ENCODE results near the gene PCDHA10.
A peak's percentile ranks its signal among the peaks of the same experiment; 100 is the strongest.
"Not testable (repeated sequence)": the region's sequence is repeated elsewhere in the genome, so short reads cannot be mapped to it uniquely, and the experiment has no call there.

The PCDHA10 gene, protein sequence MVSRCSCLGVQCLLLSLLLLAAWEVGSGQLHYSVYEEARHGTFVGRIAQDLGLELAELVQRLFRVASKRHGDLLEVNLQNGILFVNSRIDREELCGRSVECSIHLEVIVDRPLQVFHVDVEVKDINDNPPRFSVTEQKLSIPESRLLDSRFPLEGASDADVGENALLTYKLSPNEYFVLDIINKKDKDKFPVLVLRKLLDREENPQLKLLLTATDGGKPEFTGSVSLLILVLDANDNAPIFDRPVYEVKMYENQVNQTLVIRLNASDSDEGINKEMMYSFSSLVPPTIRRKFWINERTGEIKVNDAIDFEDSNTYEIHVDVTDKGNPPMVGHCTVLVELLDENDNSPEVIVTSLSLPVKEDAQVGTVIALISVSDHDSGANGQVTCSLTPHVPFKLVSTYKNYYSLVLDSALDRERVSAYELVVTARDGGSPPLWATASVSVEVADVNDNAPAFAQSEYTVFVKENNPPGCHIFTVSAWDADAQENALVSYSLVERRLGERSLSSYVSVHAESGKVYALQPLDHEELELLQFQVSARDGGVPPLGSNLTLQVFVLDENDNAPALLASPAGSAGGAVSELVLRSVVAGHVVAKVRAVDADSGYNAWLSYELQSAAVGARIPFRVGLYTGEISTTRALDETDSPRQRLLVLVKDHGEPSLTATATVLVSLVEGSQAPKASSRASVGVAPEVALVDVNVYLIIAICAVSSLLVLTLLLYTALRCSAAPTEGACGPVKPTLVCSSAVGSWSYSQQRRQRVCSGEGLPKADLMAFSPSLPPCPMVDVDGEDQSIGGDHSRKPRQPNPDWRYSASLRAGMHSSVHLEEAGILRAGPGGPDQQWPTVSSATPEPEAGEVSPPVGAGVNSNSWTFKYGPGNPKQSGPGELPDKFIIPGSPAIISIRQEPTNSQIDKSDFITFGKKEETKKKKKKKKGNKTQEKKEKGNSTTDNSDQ

DNA sequence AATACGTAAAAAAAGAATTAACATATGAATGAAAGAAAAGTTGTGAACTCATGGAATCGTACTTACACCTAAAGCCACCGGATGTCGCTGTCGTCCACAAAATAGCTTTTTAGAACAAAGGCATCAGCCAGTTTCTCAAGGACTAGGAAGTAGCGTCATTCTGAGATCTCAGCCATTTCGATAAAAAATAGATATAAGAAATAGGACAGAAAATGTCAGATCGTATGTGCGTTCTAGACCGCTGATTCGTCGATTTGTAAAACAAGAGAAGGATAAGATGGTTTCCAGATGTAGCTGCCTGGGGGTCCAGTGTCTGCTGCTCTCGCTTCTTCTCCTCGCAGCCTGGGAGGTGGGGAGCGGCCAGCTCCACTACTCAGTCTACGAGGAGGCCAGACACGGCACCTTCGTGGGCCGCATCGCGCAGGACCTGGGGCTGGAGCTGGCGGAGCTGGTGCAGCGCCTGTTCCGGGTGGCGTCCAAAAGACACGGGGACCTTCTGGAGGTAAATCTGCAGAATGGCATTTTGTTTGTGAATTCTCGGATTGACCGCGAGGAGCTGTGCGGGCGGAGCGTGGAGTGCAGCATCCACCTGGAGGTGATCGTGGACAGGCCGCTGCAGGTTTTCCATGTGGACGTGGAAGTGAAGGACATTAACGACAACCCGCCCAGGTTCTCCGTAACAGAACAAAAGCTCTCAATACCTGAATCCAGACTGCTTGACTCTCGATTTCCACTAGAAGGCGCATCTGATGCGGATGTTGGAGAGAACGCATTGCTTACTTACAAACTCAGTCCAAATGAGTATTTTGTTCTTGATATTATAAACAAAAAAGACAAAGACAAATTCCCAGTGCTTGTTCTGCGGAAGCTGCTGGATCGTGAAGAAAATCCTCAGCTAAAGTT, at the start of gene PCDHA10:
Gene PCDHA10, plus strand, starts transcription at position 126 of the 903 bp plus-strand sequence. Its CDS starts 152 bp downstream, at position 278.
- H3K36me3 Mint-ChIP-seq, result peaks cover 2% of the 10 kb centered on the region
- no peaks in the 10 kb centered on the region for H3K4me1 Mint-ChIP-seq (ENCODE audit: low read depth)
- peaks cover 18% of the 10 kb centered on the region for H3K9me3 Mint-ChIP-seq (ENCODE audit: low read depth)
- no peak within 1 kb of the TSS for H3K27ac Mint-ChIP-seq
- peaks cover 25% of the 10 kb centered on the region for H3K27me3 Mint-ChIP-seq
- H3K4me3 Mint-ChIP-seq, result no peak within 1 kb of the TSS

DNA sequence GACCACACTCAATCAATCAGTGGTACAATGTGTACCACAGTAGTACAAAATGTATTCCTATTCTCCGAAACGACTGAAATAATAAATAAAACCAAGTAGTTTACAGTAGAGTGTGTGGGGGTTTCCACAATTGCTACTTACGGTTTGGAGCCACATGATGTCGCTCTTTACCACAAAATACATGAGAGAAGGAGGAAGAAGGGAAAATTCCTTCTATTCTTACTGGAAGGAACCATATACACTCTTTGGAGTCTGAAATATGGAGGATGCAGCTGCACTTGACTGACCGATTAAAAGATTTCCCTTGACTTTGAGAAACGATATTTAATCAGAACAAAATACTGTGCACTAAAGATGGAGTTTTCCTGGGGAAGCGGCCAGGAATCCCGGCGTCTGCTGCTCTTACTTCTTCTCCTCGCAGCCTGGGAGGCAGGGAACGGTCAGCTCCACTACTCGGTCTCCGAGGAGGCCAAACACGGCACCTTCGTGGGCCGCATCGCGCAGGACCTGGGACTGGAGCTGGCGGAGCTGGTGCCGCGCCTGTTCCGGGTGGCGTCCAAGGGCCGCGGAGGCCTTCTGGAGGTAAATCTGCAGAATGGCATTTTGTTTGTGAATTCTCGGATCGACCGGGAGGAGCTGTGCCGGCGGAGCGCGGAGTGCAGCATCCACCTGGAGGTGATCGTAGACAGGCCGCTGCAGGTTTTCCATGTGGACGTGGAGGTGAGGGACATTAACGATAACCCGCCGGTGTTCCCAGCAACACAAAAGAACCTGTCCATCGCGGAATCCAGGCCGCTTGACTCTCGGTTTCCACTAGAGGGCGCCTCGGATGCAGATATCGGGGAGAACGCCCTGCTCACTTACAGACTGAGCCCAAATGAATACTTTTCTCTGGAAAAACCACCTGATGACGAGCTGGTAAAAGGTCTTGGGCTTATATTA, 48.6 kb upstream of the PCDHA10 start, which contains the start of gene PCDHA4:
Gene PCDHA4, plus strand, starts transcription at position 235 of the 942 bp plus-strand sequence.
- no peak within 1 kb of the TSS for H3K27ac Mint-ChIP-seq
- H3K36me3 Mint-ChIP-seq, result peaks cover 22% of the 10 kb centered on the region
- peaks cover 35% of the 10 kb centered on the region for H3K27me3 Mint-ChIP-seq
- no peak within 1 kb of the TSS for H3K4me3 Mint-ChIP-seq
- H3K4me1 Mint-ChIP-seq (ENCODE audit: low read depth), result no peaks in the 10 kb centered on the region
- peaks cover 16% of the 10 kb centered on the region for H3K9me3 Mint-ChIP-seq (ENCODE audit: low read depth)

DNA sequence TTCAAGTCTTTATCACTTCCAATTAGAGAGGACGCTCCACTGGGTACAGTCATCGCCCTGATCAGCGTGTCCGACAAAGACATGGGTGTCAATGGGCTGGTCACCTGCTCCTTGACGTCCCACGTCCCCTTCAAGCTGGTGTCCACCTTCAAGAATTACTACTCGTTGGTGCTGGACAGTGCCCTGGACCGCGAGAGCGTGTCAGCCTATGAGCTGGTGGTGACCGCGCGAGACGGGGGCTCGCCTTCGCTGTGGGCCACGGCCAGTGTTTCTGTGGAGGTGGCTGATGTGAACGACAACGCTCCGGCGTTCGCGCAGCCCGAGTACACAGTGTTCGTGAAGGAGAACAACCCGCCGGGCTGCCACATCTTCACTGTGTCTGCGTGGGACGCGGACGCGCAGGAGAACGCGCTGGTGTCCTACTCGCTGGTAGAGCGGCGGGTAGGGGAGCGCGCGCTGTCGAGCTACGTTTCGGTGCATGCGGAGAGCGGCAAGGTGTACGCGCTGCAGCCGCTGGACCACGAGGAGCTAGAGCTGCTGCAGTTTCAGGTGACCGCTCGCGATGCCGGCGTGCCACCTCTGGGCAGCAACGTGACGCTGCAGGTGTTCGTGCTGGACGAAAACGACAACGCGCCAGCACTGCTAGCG, 47.3 kb upstream of the PCDHA10 start:
- H3K27me3 Mint-ChIP-seq, result peaks cover 38% of the 10 kb centered on the region
- not testable (repeated sequence) for H3K4me1 Mint-ChIP-seq (ENCODE audit: low read depth); H3K27ac Mint-ChIP-seq; H3K4me3 Mint-ChIP-seq
- H3K36me3 Mint-ChIP-seq, result peaks cover 22% of the 10 kb centered on the region
- H3K9me3 Mint-ChIP-seq (ENCODE audit: low read depth), result peaks cover 26% of the 10 kb centered on the region

DNA sequence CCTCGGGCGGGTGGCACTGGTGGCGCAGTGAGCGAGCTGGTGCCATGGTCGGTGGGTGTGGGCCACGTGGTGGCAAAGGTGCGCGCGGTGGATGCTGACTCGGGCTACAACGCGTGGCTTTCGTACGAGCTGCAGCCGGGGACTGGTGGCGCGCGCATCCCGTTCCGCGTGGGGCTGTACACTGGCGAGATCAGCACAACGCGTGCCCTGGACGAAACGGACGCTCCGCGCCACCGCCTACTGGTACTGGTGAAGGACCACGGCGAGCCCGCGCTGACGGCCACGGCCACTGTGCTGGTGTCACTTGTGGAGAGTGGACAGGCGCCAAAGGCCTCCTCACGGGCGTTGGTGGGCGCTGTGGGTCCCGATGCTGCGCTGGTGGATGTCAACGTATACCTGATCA, 46.8 kb upstream of the PCDHA10 start:
- H3K27ac Mint-ChIP-seq, result no peak overlapping the region
- peaks cover 35% of the 10 kb centered on the region for H3K27me3 Mint-ChIP-seq
- peaks cover 21% of the 10 kb centered on the region for H3K9me3 Mint-ChIP-seq (ENCODE audit: low read depth)
- no peak overlapping the region for H3K4me3 Mint-ChIP-seq
- no peaks in the 10 kb centered on the region for H3K4me1 Mint-ChIP-seq (ENCODE audit: low read depth)
- H3K36me3 Mint-ChIP-seq, result peaks cover 21% of the 10 kb centered on the region

DNA sequence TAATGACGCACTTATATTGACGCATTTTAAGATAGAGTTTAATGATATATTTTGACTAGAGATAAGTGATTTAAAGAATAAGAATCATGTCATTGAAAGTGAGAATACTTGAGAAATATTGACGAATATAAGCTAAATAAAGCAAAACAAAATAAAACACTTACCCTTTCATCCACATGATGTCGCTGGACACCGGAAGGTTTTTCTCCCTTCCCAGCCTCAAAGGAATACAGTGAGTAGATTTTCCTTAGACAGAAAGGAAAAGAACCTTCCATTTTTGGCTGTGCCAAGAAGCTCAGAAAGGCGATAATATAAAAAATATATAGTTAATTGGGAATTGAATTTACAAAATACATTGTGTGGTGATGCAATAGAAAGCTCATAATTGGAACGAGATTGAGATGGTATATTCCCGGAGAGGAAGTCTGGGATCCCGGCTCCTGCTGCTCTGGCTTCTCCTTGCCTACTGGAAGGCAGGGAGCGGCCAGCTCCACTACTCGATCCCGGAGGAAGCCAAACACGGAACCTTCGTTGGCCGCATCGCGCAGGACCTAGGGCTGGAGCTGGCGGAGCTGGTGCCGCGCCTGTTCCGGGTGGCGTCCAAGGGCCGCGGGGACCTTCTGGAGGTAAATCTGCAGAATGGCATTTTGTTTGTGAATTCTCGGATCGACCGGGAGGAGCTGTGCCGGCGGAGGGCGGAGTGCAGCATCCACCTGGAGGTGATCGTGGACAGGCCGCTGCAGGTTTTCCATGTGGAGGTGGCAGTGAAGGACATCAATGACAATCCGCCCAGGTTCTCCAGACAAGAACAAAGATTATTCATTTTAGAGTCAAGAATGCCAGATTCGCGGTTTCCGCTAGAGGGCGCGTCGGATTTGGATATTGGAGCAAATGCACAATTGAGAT, 34.1 kb upstream of the PCDHA10 start, which contains the start of gene PCDHA5:
Gene PCDHA5, plus strand, starts transcription at position 239 of the 906 bp plus-strand sequence.
- H3K27me3 Mint-ChIP-seq, result peaks cover 6% of the 10 kb centered on the region
- H3K36me3 Mint-ChIP-seq, result peaks cover 9% of the 10 kb centered on the region
- peaks cover 7% of the 10 kb centered on the region for H3K9me3 Mint-ChIP-seq (ENCODE audit: low read depth)
- no peaks in the 10 kb centered on the region for H3K4me1 Mint-ChIP-seq (ENCODE audit: low read depth)
- no peak within 1 kb of the TSS for H3K27ac Mint-ChIP-seq
- no peak within 1 kb of the TSS for H3K4me3 Mint-ChIP-seq

DNA sequence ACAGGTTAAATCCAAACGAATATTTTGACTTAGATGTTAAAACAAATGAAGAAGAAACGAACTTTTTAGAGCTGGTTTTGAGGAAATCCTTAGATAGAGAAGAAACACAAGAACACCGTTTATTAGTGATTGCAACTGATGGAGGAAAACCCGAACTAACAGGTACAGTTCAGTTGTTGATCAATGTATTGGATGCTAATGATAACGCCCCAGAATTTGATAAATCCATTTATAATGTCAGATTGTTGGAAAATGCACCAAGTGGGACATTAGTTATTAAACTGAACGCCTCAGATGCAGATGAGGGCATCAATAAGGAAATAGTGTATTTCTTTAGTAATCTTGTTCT, 33.4 kb upstream of the PCDHA10 start:
- no peak overlapping the region for H3K27ac Mint-ChIP-seq

DNA sequence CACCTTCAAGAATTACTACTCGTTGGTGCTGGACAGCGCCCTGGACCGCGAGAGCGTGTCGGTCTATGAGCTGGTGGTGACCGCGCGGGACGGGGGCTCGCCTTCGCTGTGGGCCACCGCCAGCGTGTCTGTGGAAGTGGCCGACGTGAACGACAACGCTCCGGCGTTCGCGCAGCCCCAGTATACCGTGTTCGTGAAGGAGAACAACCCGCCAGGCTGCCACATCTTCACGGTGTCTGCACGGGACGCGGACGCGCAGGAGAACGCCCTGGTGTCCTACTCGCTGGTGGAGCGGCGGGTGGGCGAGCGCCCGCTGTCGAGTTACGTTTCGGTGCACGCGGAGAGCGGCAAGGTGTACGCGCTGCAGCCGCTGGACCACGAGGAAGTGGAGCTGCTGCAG, 32.7 kb upstream of the PCDHA10 start:
- H3K27ac Mint-ChIP-seq; H3K36me3 Mint-ChIP-seq; H3K4me3 Mint-ChIP-seq; H3K4me1 Mint-ChIP-seq (ENCODE audit: low read depth): not testable (repeated sequence)
- Mint-ChIP-seq H3K27me3 (peaks cover 17% of the 10 kb centered on the region), H3K9me3 (ENCODE audit: low read depth) (peaks cover 11% of the 10 kb centered on the region)

More for the DNA sequence above, 33.4 kb upstream of the PCDHA10 start:
- peaks cover 12% of the 10 kb centered on the region for H3K36me3 Mint-ChIP-seq
- no peak overlapping the region for H3K4me3 Mint-ChIP-seq
- no peaks in the 10 kb centered on the region for H3K4me1 Mint-ChIP-seq (ENCODE audit: low read depth)
- H3K27me3 Mint-ChIP-seq, result peaks cover 10% of the 10 kb centered on the region
- H3K9me3 Mint-ChIP-seq (ENCODE audit: low read depth), result peaks cover 11% of the 10 kb centered on the region

DNA sequence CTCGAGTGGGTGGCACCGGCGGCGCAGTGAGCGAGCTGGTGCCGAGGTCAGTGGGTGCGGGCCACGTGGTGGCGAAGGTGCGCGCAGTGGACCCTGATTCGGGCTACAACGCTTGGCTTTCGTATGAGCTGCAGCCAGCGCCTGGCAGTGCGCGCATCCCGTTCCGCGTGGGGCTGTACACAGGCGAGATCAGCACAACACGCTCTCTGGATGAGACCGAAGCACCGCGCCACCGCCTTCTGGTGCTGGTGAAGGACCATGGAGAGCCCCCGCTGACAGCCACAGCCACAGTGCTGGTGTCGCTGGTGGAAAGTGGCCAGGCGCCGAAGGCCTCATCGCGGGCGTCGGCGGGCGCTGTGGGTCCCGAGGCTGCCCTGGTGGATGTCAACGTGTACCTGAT, 32.2 kb upstream of the PCDHA10 start:
- H3K9me3 Mint-ChIP-seq (ENCODE audit: low read depth), result peaks cover 14% of the 10 kb centered on the region
- H3K4me3 Mint-ChIP-seq, result no peak overlapping the region
- peaks cover 10% of the 10 kb centered on the region for H3K36me3 Mint-ChIP-seq
- H3K27ac Mint-ChIP-seq, result no peak overlapping the region
- peaks cover 17% of the 10 kb centered on the region for H3K27me3 Mint-ChIP-seq
- H3K4me1 Mint-ChIP-seq (ENCODE audit: low read depth), result no peaks in the 10 kb centered on the region

DNA sequence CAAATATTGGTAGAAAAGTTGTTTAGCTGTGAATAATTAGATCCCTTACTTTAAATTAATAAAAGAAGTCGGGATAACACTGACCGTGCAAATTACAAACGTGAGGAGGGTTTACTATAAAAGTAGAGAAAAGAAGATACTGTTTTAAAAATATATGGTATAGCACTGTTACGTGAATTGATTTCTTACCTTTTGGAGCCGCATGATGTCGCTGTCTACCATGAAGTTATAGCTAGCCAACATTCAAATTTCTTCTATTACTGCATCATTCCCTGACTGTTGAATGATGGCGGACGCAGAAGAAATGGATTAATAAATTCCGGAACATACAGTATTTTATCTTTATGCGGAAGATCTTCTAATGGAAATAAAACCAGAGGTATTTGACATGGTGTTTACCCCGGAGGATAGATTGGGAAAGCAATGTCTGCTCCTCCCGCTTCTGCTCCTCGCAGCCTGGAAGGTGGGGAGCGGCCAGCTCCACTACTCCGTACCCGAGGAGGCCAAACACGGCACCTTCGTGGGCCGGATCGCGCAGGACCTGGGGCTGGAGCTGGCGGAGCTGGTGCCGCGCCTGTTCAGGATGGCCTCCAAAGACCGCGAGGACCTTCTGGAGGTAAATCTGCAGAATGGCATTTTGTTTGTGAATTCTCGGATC, 27.9 kb upstream of the PCDHA10 start, which contains the start of gene PCDHA6:
Gene PCDHA6, plus strand, starts transcription at position 257 of the 658 bp plus-strand sequence. Its CDS starts 132 bp downstream, at position 389.
- Mint-ChIP-seq H3K4me3 (peak within 1 kb of the TSS; percentile 2), H3K4me1 (ENCODE audit: low read depth) (no peaks in the 10 kb centered on the region), H3K9me3 (ENCODE audit: low read depth) (peaks cover 20% of the 10 kb centered on the region), H3K27ac (no peak within 1 kb of the TSS), H3K36me3 (peaks cover 17% of the 10 kb centered on the region), H3K27me3 (peaks cover 33% of the 10 kb centered on the region)

DNA sequence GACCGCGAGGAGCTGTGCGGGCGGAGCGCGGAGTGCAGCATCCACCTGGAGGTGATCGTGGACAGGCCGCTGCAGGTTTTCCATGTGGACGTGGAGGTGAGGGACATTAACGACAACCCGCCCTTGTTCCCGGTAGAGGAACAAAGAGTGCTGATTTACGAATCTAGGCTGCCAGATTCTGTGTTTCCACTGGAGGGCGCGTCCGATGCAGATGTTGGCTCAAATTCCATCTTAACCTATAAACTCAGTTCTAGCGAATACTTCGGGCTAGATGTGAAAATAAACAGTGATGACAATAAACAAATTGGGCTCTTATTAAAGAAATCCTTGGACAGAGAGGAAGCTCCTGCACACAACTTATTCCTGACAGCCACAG, 27.3 kb upstream of the PCDHA10 start:
- Mint-ChIP-seq H3K4me3 (peak overlapping the region; percentile 2), H3K36me3 (peaks cover 20% of the 10 kb centered on the region), H3K27ac (no peak overlapping the region), H3K9me3 (ENCODE audit: low read depth) (peaks cover 20% of the 10 kb centered on the region), H3K27me3 (peaks cover 37% of the 10 kb centered on the region), H3K4me1 (ENCODE audit: low read depth) (no peaks in the 10 kb centered on the region)

DNA sequence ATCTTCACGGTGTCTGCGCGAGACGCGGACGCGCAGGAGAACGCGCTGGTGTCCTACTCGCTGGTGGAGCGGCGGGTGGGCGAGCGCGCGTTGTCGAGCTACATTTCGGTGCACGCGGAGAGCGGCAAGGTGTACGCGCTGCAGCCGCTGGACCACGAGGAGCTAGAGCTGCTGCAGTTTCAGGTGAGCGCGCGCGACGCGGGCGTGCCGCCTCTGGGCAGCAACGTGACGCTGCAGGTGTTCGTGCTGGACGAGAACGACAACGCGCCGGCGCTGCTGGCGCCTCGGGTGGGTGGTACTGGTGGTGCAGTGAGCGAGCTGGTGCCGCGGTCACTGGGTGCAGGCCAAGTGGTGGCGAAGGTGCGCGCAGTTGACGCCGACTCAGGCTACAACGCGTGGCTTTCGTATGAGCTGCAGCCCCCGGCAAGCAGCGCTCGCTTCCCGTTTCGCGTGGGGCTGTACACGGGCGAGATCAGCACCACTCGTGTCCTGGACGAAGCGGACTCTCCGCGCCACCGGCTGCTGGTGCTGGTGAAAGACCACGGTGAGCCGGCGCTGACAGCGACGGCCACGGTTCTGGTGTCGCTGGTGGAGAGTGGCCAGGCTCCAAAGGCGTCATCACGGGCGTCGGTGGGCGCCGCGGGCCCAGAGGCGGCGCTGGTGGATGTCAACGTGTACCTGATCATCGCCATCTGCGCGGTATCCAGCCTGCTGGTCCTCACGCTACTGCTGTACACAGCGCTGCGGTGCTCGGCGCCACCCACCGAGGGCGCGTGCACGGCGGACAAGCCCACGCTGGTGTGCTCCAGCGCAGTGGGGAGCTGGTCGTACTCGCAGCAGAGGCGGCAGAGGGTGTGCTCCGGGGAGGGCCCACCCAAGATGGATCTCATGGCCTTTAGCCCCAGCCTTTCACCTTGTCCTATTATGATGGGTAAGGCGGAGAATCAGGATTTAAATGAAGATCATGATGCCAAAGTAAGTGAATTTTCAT, 25.9 kb upstream of the PCDHA10 start:
- peaks cover 45% of the 10 kb centered on the region for H3K27me3 Mint-ChIP-seq
- not testable (repeated sequence) for H3K27ac Mint-ChIP-seq

More for the DNA sequence above, 25.9 kb upstream of the PCDHA10 start:
- H3K4me1 Mint-ChIP-seq (ENCODE audit: low read depth); H3K4me3 Mint-ChIP-seq: not testable (repeated sequence)
- Mint-ChIP-seq H3K9me3 (ENCODE audit: low read depth) (peaks cover 25% of the 10 kb centered on the region), H3K36me3 (peaks cover 26% of the 10 kb centered on the region)

Measured in activated naive CD8-positive, alpha-beta T cell (primary cell).